AG04450 (cell line): ENCODE results near the gene PLCL1. TPM values are rescaled to one million over a fixed set of nuclear protein-coding genes. Genes with fewer than 3 reads are reported as not detected.

Source experiments
- CTCF ChIA-PET: fragments of 300-600, 350-600 bp; formaldehyde crosslinking; extraction: SDS; loops from one replicate; lab custom pipeline; 2022; ENCODE audit warnings: antibody characterized with exemption, inconsistent platforms; lab: Charles Lee
- POLR2A ChIA-PET: fragments of 350-600 bp; formaldehyde crosslinking; extraction: SDS; loops from one replicate; lab custom pipeline; 2021; ENCODE audit warnings: antibody characterized with exemption, inconsistent platforms; lab: Yijun Ruan, JAX
- DNase-seq: peaks from one replicate; pipeline ENCODE4 v3.0.0-alpha.2; 2011; ENCODE audit warnings: low read depth, low spot score
- H3K27ac ChIP-seq: one replicate; pipeline ENCODE4 v1.5.1; 2012; ENCODE audit warnings: low read depth, low read length, control low read depth
- H3K27me3 ChIP-seq: one replicate; pipeline ENCODE4 v1.6.0; 2012; ENCODE audit warnings: low read length; ENCODE audit not compliant: control insufficient read depth, insufficient read depth
- H3K4me3 ChIP-seq: 2 replicates; pipeline ENCODE4 v1.5.1; 2011; ENCODE audit warnings: mild to moderate bottlenecking, low read depth, low read length, control low read depth
- H3K9me3 ChIP-seq: 2 replicates; pipeline ENCODE4 v1.5.1; 2012; ENCODE audit warnings: low read length; ENCODE audit not compliant: control insufficient read depth, insufficient read depth
- CTCF ChIP-seq: IDR thresholded peaks from 2 replicates; pipeline ENCODE4 v1.5.1; 2011; ENCODE audit warnings: low read depth, low read length, control low read depth, inconsistent platforms
- polyA plus RNA-seq: library from polyadenylated mRNA; depleted of rRNA; stranded (reverse); fragments of >200 nt; gene quantifications from 2 replicates; pipeline ENCODE4 v1.2.3, GENCODE V29; 2011

Gene PLCL1
- polyA plus RNA-seq, 1 experiment = 0.43 TPM

- ChIA-PET POLR2A (no interaction called here), CTCF (no interaction called here)
- Histone ChIP-seq H3K4me3 (no peak overlapping the region), H3K27ac (no peak overlapping the region), H3K9me3 (no peaks in the 10 kb centered on the region), H3K27me3 (no peaks in the 10 kb centered on the region)
- no peak for DNase-seq
- no peak for TF ChIP-seq CTCF
These were observed 125.5 kb downstream of the PLCL1 start for GRCh38 chr2:197929886-197930227.

- ChIA-PET CTCF (no interaction called here), POLR2A (no interaction called here)
- no peak for DNase-seq
- Histone ChIP-seq H3K9me3 (no peaks in the 10 kb centered on the region), H3K27me3 (no peaks in the 10 kb centered on the region), H3K4me3 (no peak overlapping the region), H3K27ac (no peak overlapping the region)
- no peak for TF ChIP-seq CTCF
These were observed 126.3 kb downstream of the PLCL1 start for GRCh38 chr2:197930570-197931278.

- ChIA-PET POLR2A (no interaction called here), CTCF (no interaction called here)
- Histone ChIP-seq H3K9me3 (no peaks in the 10 kb centered on the region), H3K4me3 (no peak overlapping the region), H3K27ac (no peak overlapping the region), H3K27me3 (no peaks in the 10 kb centered on the region)
- TF ChIP-seq CTCF = no peak
- no peak for DNase-seq
These were observed 127.4 kb downstream of the PLCL1 start for GRCh38 chr2:197931661-197932312.

GRCh38 chr2:197932374-197932773, 128.0 kb downstream of the PLCL1 start:
- H3K9me3 ChIP-seq = no peaks in the 10 kb centered on the region
- TF ChIP-seq CTCF = no peak
- POLR2A ChIA-PET = no interaction called here
- H3K27ac ChIP-seq = no peak overlapping the region
- no peak overlapping the region for H3K4me3 ChIP-seq
- DNase-seq = no peak
- CTCF ChIA-PET = no interaction called here
- no peaks in the 10 kb centered on the region for H3K27me3 ChIP-seq

GRCh38 chr2:197934261-197934933, 130.0 kb downstream of the PLCL1 start:
- CTCF ChIA-PET = interaction anchor here (1.1 kb wide), 1 partner anchor 375 kb away, joined by 4 read pairs; no protein-coding TSS in a partner anchor
- TF ChIP-seq CTCF = no peak
- DNase-seq = no peak
- no peaks in the 10 kb centered on the region for H3K9me3 ChIP-seq
- no peak overlapping the region for H3K4me3 ChIP-seq
- POLR2A ChIA-PET = no interaction called here
- no peaks in the 10 kb centered on the region for H3K27me3 ChIP-seq
- no peak overlapping the region for H3K27ac ChIP-seq
